Measurements from ENCODE around the gene OR2C3.
"Not testable (repeated sequence)": the region's sequence is repeated elsewhere in the genome, so short reads cannot be mapped to it uniquely, and the experiment has no call there.

OR2C3 gene

GRCh38 chr1:247496581-247497285, 39.5 kb downstream of the OR2C3 start:
- no peaks in the 10 kb centered on the region for H3K4me1 ChIP-seq (ENCODE audit: insufficient read depth, low read length)
- no peaks in the 10 kb centered on the region for H3K36me3 ChIP-seq (ENCODE audit: insufficient read depth, low read length)
- no peak overlapping the region for H3K4me3 ChIP-seq (ENCODE audit: low read length)
- no peaks in the 10 kb centered on the region for H3K9me3 ChIP-seq (ENCODE audit: low read length)
- H3K27me3 ChIP-seq (ENCODE audit: insufficient read depth, low read length), result peaks cover 4% of the 10 kb centered on the region
- H2AFZ ChIP-seq (ENCODE audit: low read depth, low read length), result no peak overlapping the region

GRCh38 chr1:247494767-247495166, 41.5 kb downstream of the OR2C3 start:
- H3K4me1 ChIP-seq (ENCODE audit: insufficient read depth, low read length), result no peaks in the 10 kb centered on the region
- H3K27me3 ChIP-seq (ENCODE audit: insufficient read depth, low read length), result peaks cover 4% of the 10 kb centered on the region
- no peaks in the 10 kb centered on the region for H3K9me3 ChIP-seq (ENCODE audit: low read length)
- no peak overlapping the region for H2AFZ ChIP-seq (ENCODE audit: low read depth, low read length)
- no peaks in the 10 kb centered on the region for H3K36me3 ChIP-seq (ENCODE audit: insufficient read depth, low read length)
- H3K4me3 ChIP-seq (ENCODE audit: low read length), result no peak overlapping the region

- Histone ChIP-seq H3K36me3 (ENCODE audit: insufficient read depth, low read length) (no peaks in the 10 kb centered on the region), H3K4me1 (ENCODE audit: insufficient read depth, low read length) (no peaks in the 10 kb centered on the region), H3K9me3 (ENCODE audit: low read length) (no peaks in the 10 kb centered on the region), H3K27me3 (ENCODE audit: insufficient read depth, low read length) (peaks cover 4% of the 10 kb centered on the region), H2AFZ (ENCODE audit: low read depth, low read length) (no peak overlapping the region), H3K4me3 (ENCODE audit: low read length) (no peak overlapping the region)
Observed at GRCh38 chr1:247493106-247493505, 43.1 kb downstream of the OR2C3 start.

GRCh38 chr1:247491328-247491727, 44.9 kb downstream of the OR2C3 start:
- Histone ChIP-seq H3K36me3 (ENCODE audit: insufficient read depth, low read length) (no peaks in the 10 kb centered on the region), H3K9me3 (ENCODE audit: low read length) (no peaks in the 10 kb centered on the region), H3K27me3 (ENCODE audit: insufficient read depth, low read length) (peaks cover 4% of the 10 kb centered on the region), H3K4me3 (ENCODE audit: low read length) (no peak overlapping the region), H3K4me1 (ENCODE audit: insufficient read depth, low read length) (no peaks in the 10 kb centered on the region), H2AFZ (ENCODE audit: low read depth, low read length) (no peak overlapping the region)

- Histone ChIP-seq H2AFZ (ENCODE audit: low read depth, low read length) (no peak overlapping the region), H3K4me3 (ENCODE audit: low read length) (no peak overlapping the region), H3K9me3 (ENCODE audit: low read length) (no peaks in the 10 kb centered on the region), H3K4me1 (ENCODE audit: insufficient read depth, low read length) (no peaks in the 10 kb centered on the region), H3K36me3 (ENCODE audit: insufficient read depth, low read length) (no peaks in the 10 kb centered on the region), H3K27me3 (ENCODE audit: insufficient read depth, low read length) (no peaks in the 10 kb centered on the region)
Observed at GRCh38 chr1:247487057-247487456, 49.2 kb downstream of the OR2C3 start.

GRCh38 chr1:247482747-247483146, 53.5 kb downstream of the OR2C3 start:
- H3K36me3 ChIP-seq (ENCODE audit: insufficient read depth, low read length), result no peaks in the 10 kb centered on the region
- H2AFZ ChIP-seq (ENCODE audit: low read depth, low read length), result no peak overlapping the region
- H3K4me3 ChIP-seq (ENCODE audit: low read length), result no peak overlapping the region
- H3K9me3 ChIP-seq (ENCODE audit: low read length), result no peaks in the 10 kb centered on the region
- H3K27me3 ChIP-seq (ENCODE audit: insufficient read depth, low read length), result no peaks in the 10 kb centered on the region
- no peaks in the 10 kb centered on the region for H3K4me1 ChIP-seq (ENCODE audit: insufficient read depth, low read length)

- H3K27me3 ChIP-seq (ENCODE audit: insufficient read depth, low read length); H2AFZ ChIP-seq (ENCODE audit: low read depth, low read length); H3K9me3 ChIP-seq (ENCODE audit: low read length); H3K4me3 ChIP-seq (ENCODE audit: low read length); H3K36me3 ChIP-seq (ENCODE audit: insufficient read depth, low read length); H3K4me1 ChIP-seq (ENCODE audit: insufficient read depth, low read length): not testable (repeated sequence)
Observed at GRCh38 chr1:247476328-247477058, 59.7 kb downstream of the OR2C3 start.

GRCh38 chr1:247475793-247476192, 60.4 kb downstream of the OR2C3 start:
- Histone ChIP-seq H3K4me3 (ENCODE audit: low read length) (no peak overlapping the region), H3K4me1 (ENCODE audit: insufficient read depth, low read length) (no peaks in the 10 kb centered on the region), H3K36me3 (ENCODE audit: insufficient read depth, low read length) (no peaks in the 10 kb centered on the region), H3K27me3 (ENCODE audit: insufficient read depth, low read length) (no peaks in the 10 kb centered on the region), H3K9me3 (ENCODE audit: low read length) (no peaks in the 10 kb centered on the region), H2AFZ (ENCODE audit: low read depth, low read length) (no peak overlapping the region)
